ENCODE results near the gene MEIOC.
"Not testable (repeated sequence)": the region's sequence is repeated elsewhere in the genome, so short reads cannot be mapped to it uniquely, and the experiment has no call there.

Gene MEIOC

DNA sequence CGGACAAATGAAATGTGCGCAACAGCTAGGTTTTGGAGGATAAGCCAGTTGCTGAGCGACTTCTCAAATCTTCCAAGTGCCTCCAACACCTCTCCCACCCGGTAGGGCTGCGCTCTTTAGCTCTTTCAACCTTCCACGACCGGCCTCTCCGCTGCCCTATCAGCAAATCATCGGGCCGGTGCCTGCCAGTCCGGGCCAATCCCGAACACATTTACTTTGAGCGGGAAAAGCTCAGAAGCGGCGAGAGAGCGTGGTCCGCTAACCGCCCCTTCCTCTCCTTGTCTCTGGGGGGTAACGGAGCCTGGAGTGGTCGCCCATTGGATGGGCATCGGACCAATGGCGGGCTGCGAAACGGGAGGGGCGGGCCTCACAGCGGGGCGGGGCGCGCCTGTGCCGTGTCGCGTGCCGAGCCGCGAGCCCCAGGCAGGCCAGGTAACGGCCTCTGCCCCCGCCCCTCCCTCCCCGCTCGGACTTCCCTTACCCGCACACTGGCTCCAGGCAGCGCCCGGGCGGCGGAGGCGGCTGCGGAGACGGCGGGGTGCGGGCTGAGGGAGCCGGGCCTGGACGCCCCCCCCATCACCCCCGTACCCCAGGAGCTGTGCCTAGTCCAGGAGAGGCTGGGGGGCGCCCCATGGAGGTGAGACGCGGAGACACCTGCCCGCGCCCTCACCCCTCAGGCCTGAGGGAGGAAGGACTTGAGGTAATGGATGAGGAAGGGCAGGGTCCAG is at the start of gene MEIOC:
TSS of gene MEIOC (plus strand) at position 486 of the 728 bp plus-strand sequence. CDS start at position 632, 146 bp downstream.
- Mint-ChIP-seq H3K27ac (no peak within 1 kb of the TSS), H3K9me3 (no peaks in the 10 kb centered on the region), H3K4me1 (ENCODE audit: low read depth) (peaks cover 7% of the 10 kb centered on the region), H3K36me3 (ENCODE audit: low read depth) (peaks cover 2% of the 10 kb centered on the region), H3K4me3 (peak within 1 kb of the TSS; percentile 76), H3K27me3 (ENCODE audit: low read depth) (peaks cover 35% of the 10 kb centered on the region)
- DNase-seq (ENCODE audit: low spot score), result peak; percentile 17

DNA sequence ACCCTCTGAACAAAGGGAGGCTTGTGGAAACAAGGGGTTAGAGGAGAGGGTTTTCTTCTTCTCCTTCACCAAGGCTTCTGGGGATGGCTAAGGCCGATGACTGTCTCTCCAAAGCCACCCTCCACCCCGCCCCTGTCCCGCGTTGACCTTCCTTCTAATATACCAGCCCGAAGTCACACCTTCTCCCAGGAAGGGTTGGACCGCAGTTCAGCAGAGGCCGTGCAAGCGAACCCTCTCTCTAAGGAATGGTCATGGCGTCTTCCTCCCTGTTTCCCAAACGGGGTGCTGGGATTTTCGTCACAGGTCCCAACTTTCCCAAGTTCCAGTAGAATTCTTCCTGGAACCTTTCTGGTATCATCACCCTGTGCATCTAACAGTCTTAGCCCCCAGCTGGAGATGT is 49.6 kb upstream of the MEIOC start:
- Mint-ChIP-seq H3K27me3 (ENCODE audit: low read depth) (peaks cover 8% of the 10 kb centered on the region), H3K36me3 (ENCODE audit: low read depth) (no peaks in the 10 kb centered on the region), H3K4me1 (ENCODE audit: low read depth) (no peaks in the 10 kb centered on the region), H3K9me3 (no peaks in the 10 kb centered on the region), H3K27ac (no peak overlapping the region), H3K4me3 (no peak overlapping the region)
- DNase-seq (ENCODE audit: low spot score), result no peak

DNA sequence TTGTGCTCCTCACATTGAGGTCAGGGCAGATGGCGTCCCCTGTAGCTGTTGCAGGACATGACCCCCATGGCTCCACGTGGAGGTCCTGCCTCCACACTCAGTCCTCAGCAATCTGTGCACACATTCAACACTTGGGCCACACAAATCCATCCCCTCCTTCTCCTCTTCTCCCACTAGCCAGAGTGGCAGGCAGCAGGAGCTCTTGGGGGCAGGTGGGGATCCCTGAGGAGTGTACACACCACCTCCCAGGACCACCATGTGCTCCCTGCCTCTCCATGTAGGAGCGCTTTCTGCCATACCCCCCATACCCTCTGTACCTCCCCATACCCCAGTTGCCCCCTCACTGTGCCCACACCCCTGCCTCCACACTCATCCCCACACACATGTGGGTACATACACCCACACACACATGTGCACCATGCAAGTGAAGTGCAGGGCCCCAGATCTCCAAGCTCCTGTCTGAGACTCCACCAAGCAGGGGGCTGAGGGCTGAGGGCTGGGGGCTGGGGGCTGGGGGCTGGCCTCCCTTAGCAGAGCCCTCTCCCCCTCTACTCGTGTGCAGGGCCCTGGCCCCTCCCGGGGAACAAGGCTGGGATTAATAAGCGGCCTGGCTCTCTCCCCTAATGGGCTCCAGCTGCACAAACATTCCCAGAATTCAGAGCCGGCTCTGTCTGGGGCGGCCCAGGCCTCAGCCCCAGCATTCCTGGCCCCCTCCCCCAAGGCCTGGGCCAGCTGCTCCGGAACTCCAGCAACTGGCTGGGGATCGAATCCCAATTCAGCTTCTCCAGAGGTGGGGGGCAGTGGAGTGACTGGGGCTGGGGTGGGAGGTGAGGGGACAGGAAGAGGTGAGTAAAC is 48.2 kb upstream of the MEIOC start:
- H3K27ac Mint-ChIP-seq, result no peak overlapping the region
- H3K9me3 Mint-ChIP-seq, result no peaks in the 10 kb centered on the region
- no peaks in the 10 kb centered on the region for H3K36me3 Mint-ChIP-seq (ENCODE audit: low read depth)
- H3K27me3 Mint-ChIP-seq (ENCODE audit: low read depth), result no peaks in the 10 kb centered on the region
- H3K4me3 Mint-ChIP-seq, result no peak overlapping the region
- no peak for DNase-seq (ENCODE audit: low spot score)
- no peaks in the 10 kb centered on the region for H3K4me1 Mint-ChIP-seq (ENCODE audit: low read depth)

DNA sequence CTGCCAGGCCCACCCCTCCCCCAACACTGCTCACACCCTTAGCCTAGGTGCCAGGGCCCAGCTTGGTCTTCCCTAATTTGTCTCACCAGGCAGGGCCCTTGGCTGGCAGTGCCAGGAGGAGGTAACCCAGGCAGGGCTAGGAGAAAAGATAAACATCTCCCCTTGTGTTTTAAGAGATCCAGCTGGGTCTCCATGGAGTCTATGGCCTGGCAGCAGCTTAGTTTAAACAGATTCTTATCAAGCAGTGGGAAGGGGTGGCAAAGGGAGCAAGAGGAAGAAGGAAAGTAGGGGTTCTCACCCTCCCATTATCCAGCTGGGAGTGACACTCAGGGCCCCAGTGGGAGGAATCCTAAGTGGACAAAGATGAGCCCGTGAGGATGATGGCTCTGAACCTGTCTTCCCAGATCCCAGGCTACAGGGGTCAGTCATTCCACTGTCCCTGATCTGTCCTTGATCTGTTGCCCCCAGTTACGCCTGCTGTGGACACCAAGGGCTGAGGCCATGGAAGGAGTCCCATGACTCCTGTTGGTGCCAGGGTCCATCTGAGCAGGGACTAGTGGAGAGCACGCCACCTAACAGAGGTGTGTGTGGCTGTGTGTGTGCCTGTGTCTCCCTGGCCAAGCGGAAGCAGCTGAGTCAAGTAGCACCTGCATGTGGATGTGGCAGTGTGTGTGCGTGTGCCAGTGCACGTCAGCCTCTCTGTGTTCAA is 47.4 kb upstream of the MEIOC start:
- Mint-ChIP-seq H3K4me3 (no peak overlapping the region), H3K36me3 (ENCODE audit: low read depth) (no peaks in the 10 kb centered on the region), H3K9me3 (no peaks in the 10 kb centered on the region), H3K27me3 (ENCODE audit: low read depth) (no peaks in the 10 kb centered on the region), H3K4me1 (ENCODE audit: low read depth) (no peaks in the 10 kb centered on the region), H3K27ac (no peak overlapping the region)
- no peak for DNase-seq (ENCODE audit: low spot score)

DNA sequence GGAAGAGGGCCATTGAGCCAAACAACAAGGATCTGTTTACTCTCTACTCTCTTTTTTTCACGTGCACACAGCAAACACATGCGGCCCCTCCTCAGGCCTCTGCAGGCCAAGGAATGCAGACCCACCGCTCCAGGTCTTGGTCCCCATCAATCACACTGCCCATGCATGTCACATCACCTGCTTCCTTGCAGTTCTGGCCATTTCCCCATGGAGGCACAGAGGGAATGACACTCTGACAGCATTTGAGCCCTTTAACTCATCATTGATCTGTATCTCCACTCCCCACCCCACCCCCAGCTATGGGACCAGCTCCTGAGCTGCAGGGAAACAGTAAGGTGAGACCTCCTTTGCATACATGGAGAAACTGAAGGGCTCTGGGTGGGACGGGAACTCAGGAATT is 45.9 kb upstream of the MEIOC start:
- DNase-seq (ENCODE audit: low spot score), result no peak
- Mint-ChIP-seq H3K27me3 (ENCODE audit: low read depth) (no peaks in the 10 kb centered on the region), H3K36me3 (ENCODE audit: low read depth) (no peaks in the 10 kb centered on the region), H3K27ac (no peak overlapping the region), H3K4me3 (no peak overlapping the region), H3K9me3 (no peaks in the 10 kb centered on the region), H3K4me1 (ENCODE audit: low read depth) (no peaks in the 10 kb centered on the region)

DNA sequence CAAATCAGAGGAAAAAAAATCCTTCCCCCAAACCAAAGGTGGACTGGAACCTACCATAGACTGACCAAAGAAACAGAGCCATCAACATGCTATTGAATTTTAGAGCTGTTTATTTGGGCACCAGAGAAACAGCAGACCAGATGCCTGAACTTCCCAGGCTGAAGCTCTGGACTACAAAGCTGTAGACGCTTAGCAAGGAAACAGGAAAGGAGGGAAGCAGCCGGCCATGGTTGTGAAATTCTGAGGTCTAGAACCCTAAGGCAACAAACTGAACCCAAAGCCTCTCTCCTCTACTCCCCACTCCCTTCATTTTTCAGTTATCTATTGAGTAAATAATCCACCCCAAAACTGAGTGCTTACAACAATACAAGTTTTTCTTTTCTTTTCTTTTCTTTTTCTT is 45.4 kb upstream of the MEIOC start:
- no peaks in the 10 kb centered on the region for H3K27me3 Mint-ChIP-seq (ENCODE audit: low read depth)
- no peak overlapping the region for H3K27ac Mint-ChIP-seq
- no peak overlapping the region for H3K4me3 Mint-ChIP-seq
- DNase-seq (ENCODE audit: low spot score), result no peak
- H3K36me3 Mint-ChIP-seq (ENCODE audit: low read depth), result no peaks in the 10 kb centered on the region
- H3K4me1 Mint-ChIP-seq (ENCODE audit: low read depth), result no peaks in the 10 kb centered on the region
- no peaks in the 10 kb centered on the region for H3K9me3 Mint-ChIP-seq

DNA sequence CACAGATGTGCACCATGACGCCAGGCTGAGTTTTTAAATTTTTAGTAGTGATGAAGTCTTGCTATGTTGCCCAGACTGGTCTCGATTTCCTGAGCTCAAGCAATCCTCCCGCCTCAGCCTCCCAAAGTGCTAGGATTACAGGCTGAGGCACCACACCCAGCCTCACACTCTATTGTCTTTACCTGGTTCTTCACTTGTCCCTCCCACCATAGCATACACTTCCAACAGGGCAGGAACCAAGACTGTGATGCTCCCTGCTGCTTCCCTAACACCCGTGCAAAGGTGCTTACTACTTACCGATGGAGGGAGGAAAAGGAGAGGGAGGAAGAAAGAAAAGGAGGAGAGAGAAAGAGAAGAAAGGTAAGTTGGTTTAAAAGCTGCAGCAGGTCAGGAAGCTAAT is 41.4 kb upstream of the MEIOC start:
- Mint-ChIP-seq H3K27ac (no peak overlapping the region), H3K36me3 (ENCODE audit: low read depth) (no peaks in the 10 kb centered on the region), H3K9me3 (no peaks in the 10 kb centered on the region), H3K27me3 (ENCODE audit: low read depth) (no peaks in the 10 kb centered on the region), H3K4me1 (ENCODE audit: low read depth) (no peaks in the 10 kb centered on the region), H3K4me3 (no peak overlapping the region)
- DNase-seq (ENCODE audit: low spot score), result no peak

DNA sequence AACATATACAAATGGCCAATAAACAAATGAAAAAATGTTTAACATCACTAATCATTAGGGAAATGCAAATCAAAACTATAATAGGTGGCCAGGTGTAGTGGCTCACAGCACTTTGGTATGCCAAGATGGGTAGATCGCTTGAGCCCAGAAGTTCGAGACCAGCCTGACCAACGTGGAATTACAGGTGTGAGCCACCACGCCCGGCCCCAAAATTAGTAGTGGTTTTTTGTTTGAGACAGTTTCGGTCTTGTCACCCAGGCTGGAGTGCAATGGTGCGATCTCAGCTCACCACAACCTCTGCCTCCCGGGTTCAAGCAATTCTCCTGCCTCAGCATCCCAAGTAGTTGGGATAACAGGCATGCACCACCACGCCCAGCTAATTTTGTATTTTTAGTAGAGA is 37.6 kb upstream of the MEIOC start:
- H3K36me3 Mint-ChIP-seq (ENCODE audit: low read depth); DNase-seq (ENCODE audit: low spot score); H3K4me1 Mint-ChIP-seq (ENCODE audit: low read depth); H3K4me3 Mint-ChIP-seq; H3K9me3 Mint-ChIP-seq; H3K27me3 Mint-ChIP-seq (ENCODE audit: low read depth); H3K27ac Mint-ChIP-seq: not testable (repeated sequence)

DNA sequence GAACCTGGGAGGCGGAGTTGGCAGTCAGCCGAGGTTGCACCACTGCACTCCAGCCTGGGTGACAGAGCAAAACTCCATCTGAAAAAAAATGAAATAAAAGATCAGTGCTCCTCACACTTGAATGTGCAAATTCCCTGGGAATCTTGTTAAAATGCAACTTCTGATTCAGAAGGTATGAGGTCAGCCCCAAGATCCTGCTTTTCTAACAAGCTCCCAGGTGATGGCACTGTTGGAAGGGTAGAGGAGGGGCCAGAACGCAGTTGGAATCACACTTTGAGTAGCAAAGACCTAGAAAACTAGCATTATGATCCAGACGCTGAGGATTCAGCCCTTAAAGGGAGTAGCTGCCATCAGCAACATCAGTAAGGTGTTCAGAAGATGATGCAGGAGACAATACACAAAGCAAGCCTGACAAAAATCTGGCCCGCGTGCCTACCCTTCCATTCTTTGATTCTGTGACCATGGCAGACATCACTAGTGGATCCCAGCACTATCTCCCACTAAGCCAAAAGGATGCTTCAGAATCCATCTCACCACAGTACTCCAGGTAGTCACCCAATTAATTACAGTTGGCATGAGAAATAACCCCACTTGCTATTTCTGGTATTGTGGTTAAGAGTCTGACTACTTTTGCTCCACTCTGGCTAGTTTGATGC is 33.1 kb upstream of the MEIOC start:
- Mint-ChIP-seq H3K9me3 (no peaks in the 10 kb centered on the region), H3K36me3 (ENCODE audit: low read depth) (no peaks in the 10 kb centered on the region), H3K27me3 (ENCODE audit: low read depth) (peaks cover 3% of the 10 kb centered on the region), H3K4me1 (ENCODE audit: low read depth) (no peaks in the 10 kb centered on the region), H3K27ac (no peak overlapping the region), H3K4me3 (no peak overlapping the region)
- DNase-seq (ENCODE audit: low spot score), result no peak

DNA sequence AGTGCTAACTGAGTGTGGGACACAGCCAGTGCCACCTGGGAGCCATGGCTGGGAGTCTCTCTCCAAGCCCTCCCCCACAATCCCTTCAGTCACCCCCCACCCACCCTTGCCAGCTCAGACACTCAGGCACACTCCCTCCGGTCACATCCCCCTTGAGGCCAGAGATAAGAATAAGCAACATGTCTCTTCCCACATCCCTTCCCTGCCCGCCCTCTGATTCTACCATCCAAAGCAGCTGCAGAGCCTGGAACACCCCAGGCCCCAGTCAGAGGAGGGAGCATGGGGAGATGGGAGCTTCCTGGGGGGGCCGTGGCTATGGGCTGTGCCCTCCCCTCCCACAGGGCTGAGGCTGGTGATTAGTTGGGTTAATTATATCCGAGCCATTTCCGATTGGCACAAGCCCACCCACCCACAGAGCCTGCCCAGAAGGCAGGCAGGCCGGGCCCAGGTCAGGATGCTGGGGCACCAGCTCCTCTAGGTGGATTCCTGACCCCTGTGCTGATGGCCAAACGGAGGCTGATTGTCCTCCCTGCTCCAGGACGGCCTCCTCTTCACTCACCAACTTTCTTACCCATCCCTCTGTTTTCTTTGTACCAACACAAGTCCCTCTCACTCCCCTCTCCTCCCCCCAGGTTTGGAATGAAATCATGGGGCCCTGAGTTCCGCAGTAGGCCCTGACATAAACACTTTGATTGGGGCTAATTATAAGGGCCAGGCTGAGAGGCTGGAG is 28.6 kb upstream of the MEIOC start:
- no peak overlapping the region for H3K27ac Mint-ChIP-seq
- H3K4me3 Mint-ChIP-seq, result no peak overlapping the region
- no peak for DNase-seq (ENCODE audit: low spot score)
- H3K4me1 Mint-ChIP-seq (ENCODE audit: low read depth), result no peaks in the 10 kb centered on the region
- peaks cover 9% of the 10 kb centered on the region for H3K27me3 Mint-ChIP-seq (ENCODE audit: low read depth)
- no peaks in the 10 kb centered on the region for H3K36me3 Mint-ChIP-seq (ENCODE audit: low read depth)
- no peaks in the 10 kb centered on the region for H3K9me3 Mint-ChIP-seq

DNA sequence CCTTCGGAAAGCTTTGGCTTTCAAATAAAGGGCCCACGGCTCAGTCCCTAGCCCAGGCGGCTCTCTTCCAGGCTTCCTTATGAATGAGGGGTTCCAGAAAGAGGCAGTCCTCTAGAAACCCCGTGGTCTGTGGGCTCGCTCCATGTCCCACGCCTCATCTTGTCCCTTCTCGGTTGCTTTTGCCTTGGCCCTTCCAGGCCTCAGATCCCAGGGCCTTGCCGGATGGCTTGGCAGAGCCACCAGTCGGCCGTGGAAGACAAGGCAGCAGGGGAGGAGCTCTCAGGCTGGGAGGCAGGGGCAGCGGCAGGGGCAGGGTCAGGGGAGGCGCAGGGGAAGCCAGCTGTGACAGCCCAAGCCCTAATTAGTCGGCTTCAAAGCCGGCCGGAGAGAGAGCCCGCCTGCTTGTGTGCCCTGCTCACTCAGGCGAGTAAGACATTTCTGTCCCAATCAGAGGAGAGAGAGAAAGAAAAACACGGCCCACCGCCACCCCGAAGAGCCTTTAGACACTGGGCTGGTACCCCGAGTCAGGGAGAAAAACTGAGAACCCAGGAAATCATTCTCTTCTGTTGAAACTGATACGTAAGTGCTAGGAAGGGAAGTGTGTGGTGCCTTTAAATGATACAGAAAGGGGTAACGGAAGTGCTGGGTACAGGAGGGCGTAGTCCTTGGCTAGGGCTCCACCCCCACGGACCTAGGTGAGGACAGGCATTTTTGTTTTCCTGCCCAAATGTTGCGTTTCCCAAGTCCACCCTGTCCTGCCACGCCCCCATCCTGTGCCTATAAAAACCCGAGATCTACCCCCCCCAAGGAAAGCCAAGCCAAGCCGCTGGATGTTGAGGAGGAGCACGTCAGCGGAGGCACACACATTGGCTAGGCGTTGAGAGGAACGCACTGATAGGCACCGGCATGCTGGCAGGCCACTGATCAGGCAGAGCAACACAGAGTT is 27.8 kb upstream of the MEIOC start:
- peaks cover 9% of the 10 kb centered on the region for H3K27me3 Mint-ChIP-seq (ENCODE audit: low read depth)
- H3K9me3 Mint-ChIP-seq, result no peaks in the 10 kb centered on the region
- DNase-seq (ENCODE audit: low spot score), result no peak
- no peaks in the 10 kb centered on the region for H3K4me1 Mint-ChIP-seq (ENCODE audit: low read depth)
- no peak overlapping the region for H3K4me3 Mint-ChIP-seq
- no peak overlapping the region for H3K27ac Mint-ChIP-seq
- H3K36me3 Mint-ChIP-seq (ENCODE audit: low read depth), result no peaks in the 10 kb centered on the region

DNA sequence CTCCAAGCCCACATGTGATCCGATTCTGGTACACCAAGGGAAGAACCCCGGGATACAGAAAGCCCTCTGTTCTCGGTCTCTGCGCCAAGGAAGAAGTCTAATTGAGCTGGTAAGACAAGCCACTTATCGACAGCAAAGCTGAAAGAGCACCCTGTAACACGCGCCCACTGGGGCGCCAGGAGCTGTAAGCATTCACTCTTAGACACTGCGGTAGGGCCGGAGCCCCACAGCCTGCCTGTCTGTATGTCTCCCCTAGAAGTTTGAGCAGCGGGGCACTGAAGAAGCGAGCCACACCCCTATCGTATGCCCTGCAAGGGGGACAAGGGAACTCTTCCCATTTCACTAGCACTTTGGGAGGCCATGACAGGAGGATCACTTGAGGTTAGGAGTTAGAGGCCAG is 27.0 kb upstream of the MEIOC start:
- Mint-ChIP-seq H3K27ac (no peak overlapping the region), H3K27me3 (ENCODE audit: low read depth) (peaks cover 9% of the 10 kb centered on the region)

More for the DNA sequence above, 27.0 kb upstream of the MEIOC start:
- Mint-ChIP-seq H3K4me1 (ENCODE audit: low read depth) (no peaks in the 10 kb centered on the region), H3K4me3 (no peak overlapping the region), H3K9me3 (no peaks in the 10 kb centered on the region), H3K36me3 (ENCODE audit: low read depth) (no peaks in the 10 kb centered on the region)
- DNase-seq (ENCODE audit: low spot score), result no peak
